Measurements from ENCODE around the gene CORIN.
"Not testable (repeated sequence)": the region's sequence is repeated elsewhere in the genome, so short reads cannot be mapped to it uniquely, and the experiment has no call there.

The CORIN gene

GRCh38 chr4:47786958-47787370 is 50.9 kb downstream of the CORIN start:
- in situ Hi-C loops (cut with MboI; ENCODE audit: low sequenced_read_pairs), result no loop called here

- in situ Hi-C loops (cut with MboI; ENCODE audit: low sequenced_read_pairs), result no loop called here
Observed at GRCh38 chr4:47785153-47785552, 52.7 kb downstream of the CORIN start.

GRCh38 chr4:47784222-47784621 is 53.6 kb downstream of the CORIN start:
- in situ Hi-C loops (cut with MboI; ENCODE audit: low sequenced_read_pairs), result no loop called here

- in situ Hi-C loops (cut with MboI; ENCODE audit: low sequenced_read_pairs), result no loop called here
Observed at GRCh38 chr4:47776353-47776752, 61.5 kb downstream of the CORIN start.

DNA sequence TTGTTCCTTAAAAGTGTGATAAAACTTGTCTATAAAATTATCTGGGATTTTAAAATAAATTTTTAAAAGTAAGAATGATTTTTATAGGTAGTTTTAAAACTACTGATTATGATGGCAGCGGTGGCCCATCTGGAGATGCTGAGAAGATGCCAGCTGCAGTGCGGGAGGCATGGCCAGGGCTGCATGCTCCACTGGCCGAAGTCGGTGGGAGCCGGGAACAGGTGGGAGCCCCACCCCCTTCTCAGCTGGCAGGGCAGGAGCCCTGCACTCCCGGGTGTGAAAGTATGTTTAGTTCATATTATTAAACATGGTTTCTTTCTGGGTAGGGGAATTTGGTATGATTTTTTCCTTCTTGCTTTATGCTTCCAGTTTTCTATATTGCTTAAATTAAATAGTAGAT is 63.8 kb downstream of the CORIN start:
- in situ Hi-C loops (cut with MboI; ENCODE audit: low sequenced_read_pairs), result no loop called here

DNA sequence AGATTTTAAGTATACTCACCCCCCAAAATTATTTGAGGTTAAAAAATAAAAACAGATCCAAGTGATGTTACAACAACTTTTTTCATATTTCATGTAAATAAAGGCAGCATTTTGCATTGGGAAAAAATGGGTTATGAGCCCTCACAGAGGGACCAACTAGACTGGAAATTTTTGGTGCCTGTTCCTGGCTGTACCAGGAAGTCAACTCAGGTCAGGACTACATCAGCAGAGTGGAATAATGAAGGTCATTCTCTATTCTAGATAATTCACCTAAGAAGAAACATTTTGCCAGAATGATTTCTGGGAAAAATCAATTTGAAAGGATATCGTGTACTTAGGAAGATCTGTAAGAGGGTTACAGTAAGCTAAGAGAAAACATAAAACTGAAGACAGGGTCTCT is 66.8 kb downstream of the CORIN start:
- in situ Hi-C loops (cut with MboI; ENCODE audit: low sequenced_read_pairs), result no loop called here

- in situ Hi-C loops (cut with MboI; ENCODE audit: low sequenced_read_pairs), result not testable (repeated sequence)
Observed at GRCh38 chr4:47767956-47768355, 69.9 kb downstream of the CORIN start.

DNA sequence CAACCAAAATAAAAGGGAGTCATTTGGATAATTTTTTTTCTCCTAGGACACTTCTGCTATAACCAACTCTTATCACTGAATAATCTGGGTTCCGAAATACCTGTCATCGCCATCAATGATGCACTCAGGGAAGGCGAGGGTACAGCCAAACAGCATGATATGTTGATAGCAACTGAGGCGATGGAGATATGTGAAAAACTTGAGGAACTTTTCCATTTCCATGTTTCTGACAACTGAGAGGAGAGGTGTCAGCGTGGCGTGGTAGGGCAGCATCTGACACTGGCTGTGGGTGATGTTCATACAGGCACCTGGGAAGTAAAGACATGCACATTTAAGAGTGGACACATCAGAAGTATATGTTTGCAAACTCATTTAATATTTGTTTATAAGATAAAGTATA is 74.6 kb downstream of the CORIN start:
- in situ Hi-C loops (cut with MboI; ENCODE audit: low sequenced_read_pairs), result no loop called here

DNA sequence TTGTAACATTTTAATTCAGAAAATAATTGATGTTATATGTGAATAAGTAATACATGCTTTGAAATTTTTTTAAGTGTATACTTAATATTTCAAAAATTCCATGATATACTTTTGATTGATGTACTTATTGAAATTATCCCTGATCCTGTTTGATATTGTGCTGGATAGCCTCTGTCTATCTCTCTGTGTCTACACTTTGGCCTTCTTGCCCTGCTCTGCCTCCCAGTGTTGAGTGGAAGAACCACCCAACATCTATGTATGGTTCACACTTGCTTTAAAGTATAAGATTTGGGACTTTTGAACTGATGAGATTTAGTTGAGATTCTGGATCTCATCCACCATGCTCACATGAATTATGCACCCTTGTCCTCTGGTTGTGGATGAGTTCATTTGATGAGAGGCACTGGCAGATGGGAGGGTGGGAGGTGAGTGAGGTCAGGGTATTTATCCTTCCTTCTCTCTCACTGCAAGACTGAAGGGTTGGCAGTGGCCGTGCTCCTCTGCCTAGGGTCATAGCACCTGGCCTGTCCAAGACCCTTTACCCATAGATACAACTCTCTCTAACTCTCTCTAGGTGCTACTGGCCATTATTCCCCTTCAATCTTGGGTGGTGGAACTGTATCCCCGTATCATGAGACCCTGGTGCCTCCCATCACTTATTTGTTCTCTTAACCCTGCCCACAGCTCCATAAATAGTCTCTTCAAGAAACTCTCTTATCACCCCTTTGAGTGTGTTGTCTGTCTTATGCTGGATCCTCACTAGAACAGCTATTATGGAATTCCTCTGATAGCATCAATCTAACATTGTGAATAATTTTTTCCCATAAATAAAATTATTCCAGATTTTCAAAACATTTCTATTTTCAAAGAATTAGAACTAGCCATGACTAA is 75.2 kb downstream of the CORIN start:
- in situ Hi-C loops (cut with MboI; ENCODE audit: low sequenced_read_pairs), result no loop called here

GRCh38 chr4:47753316-47753715 is 84.6 kb downstream of the CORIN start:
- in situ Hi-C loops (cut with MboI; ENCODE audit: low sequenced_read_pairs), result not testable (repeated sequence)

GRCh38 chr4:47752214-47752613 is 85.7 kb downstream of the CORIN start:
- in situ Hi-C loops (cut with MboI; ENCODE audit: low sequenced_read_pairs), result no loop called here

GRCh38 chr4:47750788-47751187 is 87.1 kb downstream of the CORIN start:
- in situ Hi-C loops (cut with MboI; ENCODE audit: low sequenced_read_pairs), result no loop called here

DNA sequence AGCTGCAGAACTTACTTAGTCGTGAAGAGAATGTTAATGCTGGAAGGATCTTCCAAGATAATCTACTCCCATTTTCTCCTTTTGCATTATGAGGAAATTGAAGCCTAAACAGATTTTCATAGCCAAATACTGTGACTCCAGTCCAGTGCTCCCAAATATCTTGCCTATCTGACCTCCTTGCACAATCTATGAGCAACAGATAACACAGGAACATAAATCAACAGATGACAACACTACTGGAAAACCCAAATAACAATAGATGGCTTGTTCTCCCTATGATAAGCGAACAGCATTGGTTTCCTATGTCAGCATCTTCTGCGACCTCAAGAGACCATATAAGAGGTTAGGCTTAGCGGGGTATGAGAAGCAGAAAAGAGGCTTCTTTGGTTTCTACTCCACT is 88.0 kb downstream of the CORIN start:
- in situ Hi-C loops (cut with MboI; ENCODE audit: low sequenced_read_pairs), result no loop called here

DNA sequence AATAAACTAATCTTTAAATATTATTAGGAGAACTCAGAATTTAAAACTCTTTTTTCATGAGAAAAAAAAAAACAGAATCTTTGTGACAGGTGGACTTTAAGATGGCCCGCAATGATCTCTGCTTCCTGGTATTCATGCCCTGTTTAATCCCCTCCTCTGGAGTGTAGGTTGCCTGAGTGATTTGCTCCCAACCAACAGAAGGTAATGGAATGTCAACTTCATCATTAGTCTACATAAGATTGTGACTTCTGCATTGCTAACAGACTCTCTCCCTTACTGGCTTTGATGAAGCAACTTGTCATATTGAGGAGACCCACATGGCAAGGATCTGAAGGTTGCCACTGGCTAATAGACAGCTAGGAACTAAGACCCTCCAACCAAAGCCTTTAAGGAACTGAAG is 88.8 kb downstream of the CORIN start:
- in situ Hi-C loops (cut with MboI; ENCODE audit: low sequenced_read_pairs), result no loop called here

DNA sequence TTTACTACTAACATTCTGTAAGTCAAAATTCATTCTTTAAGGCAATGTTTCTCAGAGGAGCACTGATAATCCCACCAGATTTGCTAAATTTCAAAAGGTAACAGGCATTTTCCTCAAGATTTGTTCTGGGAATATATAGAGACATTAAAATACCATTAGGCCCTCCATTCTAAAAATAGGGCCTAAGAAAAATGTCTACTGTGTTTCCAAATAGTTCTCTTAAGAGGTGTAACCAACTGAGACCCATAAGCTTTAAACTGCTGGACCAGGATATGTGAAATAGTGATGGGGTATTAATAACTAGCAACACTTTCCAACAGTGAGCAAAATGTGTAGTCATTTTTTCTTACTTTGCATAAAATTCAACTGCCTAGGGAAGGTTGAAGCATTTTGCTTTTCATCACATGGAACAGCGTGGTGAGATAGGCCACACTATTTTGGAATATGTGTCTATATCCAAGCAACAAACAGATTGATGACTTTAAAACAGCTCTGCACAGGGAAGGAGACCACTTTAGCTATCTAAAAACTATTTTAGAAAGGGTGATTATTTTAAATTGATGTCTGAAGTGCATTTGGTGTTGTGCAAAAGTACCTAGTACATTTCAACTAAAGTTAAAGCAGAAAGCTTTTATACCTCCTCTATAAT is 89.9 kb downstream of the CORIN start:
- in situ Hi-C loops (cut with MboI; ENCODE audit: low sequenced_read_pairs), result no loop called here

GRCh38 chr4:47747211-47747610 is 90.7 kb downstream of the CORIN start:
- in situ Hi-C loops (cut with MboI; ENCODE audit: low sequenced_read_pairs), result no loop called here

GRCh38 chr4:47746122-47746521 is 91.7 kb downstream of the CORIN start:
- in situ Hi-C loops (cut with MboI; ENCODE audit: low sequenced_read_pairs), result no loop called here

- in situ Hi-C loops (cut with MboI; ENCODE audit: low sequenced_read_pairs), result no loop called here
Observed at GRCh38 chr4:47744843-47745382, 93.0 kb downstream of the CORIN start.

- in situ Hi-C loops (cut with MboI; ENCODE audit: low sequenced_read_pairs), result no loop called here
Observed at GRCh38 chr4:47744253-47744652, 93.6 kb downstream of the CORIN start.

GRCh38 chr4:47741200-47741599 is 96.7 kb downstream of the CORIN start:
- in situ Hi-C loops (cut with MboI; ENCODE audit: low sequenced_read_pairs), result no loop called here

DNA sequence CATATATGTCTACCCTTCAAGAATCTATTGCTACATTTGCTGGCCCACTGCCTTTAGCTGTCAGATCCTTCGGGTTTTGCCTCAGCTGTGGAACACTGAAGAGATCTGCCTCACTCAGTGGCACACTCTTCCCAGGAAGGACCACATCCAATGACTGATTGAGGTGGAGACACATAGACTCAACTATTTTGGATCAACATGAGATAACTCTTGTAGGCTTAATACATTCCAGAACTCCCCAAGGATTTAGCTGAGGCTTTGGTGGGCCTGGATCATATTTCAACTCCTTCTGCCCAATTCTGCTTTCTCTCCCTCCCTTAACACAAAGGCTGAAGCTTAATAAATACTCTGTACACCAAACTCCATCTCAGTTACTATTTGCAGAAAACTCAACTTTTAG is 100.5 kb downstream of the CORIN start:
- in situ Hi-C loops (cut with MboI; ENCODE audit: low sequenced_read_pairs), result no loop called here

- in situ Hi-C loops (cut with MboI; ENCODE audit: low sequenced_read_pairs), result no loop called here
Observed at GRCh38 chr4:47736555-47736954, 101.3 kb downstream of the CORIN start.
